Stimulated activated CD4-positive, alpha-beta T cell treated with anti-CD3 and anti-CD28 coated beads, Interleukin-12 subunit alpha, Interleukin-12 subunit beta, amount 100 ng/mL, for 4 hours (primary cell): ENCODE results near the gene SCNN1B.

Experiments used
- DNase-seq: peaks from one replicate; pipeline ENCODE4 v3.0.0-alpha.2; 2020

The SCNN1B gene

DNA sequence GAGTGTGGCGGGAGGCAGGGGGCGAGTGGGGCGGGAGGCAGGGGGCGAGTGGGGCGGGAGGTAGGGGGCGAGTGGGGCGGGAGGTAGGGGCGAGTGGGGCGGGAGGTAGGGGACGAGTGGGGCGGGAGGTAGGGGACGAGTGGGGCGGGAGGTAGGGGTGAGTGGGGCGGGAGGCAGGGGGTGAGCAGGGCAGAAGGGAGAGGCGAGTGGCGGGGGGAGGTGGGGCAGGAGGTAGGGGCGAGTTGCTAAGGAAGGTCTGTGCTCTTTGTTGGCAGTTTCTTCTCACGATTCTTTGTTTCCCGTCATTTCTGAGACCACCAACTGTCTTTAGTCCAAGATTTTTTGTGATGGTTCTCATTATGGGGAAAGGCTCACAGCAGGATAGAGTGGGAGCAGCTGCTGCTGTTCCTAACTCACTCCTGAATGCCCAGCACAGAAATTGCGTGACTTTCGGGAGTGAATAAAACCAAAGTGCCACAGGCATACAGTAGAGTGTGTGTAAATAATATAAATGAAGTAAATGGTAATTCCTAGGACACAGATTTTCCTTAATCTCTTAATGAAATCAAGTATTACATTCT lies 106.2 kb downstream of the SCNN1B start:
- no peak for DNase-seq

DNA sequence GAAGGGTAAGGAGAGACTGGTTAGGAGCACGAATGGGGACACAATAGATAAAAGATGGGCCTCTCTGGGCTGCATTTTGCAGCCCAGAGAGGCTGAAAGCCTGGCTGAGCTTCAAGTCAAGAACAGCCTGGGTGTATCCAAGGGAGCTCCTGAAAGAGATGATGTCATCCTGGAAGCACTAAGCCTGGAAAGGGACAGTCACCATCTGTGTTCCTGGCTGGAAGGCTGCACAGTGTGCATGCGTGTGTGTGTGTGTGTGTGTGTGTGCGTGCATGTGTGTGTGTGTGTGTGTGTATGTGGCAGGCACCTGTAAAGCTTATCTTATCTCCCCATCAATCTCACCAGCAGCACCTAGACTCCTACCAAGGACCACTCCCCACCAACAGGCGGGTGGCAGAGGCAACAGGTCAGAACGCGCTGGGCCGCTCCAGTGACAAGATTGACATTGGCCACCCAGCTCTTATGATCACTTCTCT lies 106.8 kb downstream of the SCNN1B start:
- no peak for DNase-seq

DNA sequence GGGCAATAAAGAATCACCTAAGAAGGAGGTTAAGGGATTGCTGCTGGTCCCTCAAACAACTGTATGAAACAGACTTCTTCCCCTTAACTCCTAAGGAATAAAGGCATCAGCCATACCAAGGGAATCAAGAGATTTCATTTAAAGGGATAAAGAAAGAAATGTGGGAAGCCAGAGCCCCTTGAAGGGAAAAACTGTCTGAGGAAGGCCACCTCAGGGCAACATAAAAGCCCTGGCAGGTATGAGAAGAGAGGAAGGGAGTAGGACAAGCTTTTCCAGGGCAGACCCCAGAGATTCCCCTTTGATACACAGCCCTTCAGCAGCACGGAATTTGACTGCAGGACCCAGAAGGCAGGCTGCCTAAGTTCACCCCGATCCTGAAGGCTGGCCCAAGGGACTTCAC lies 107.4 kb downstream of the SCNN1B start:
- DNase-seq, result no peak

DNA sequence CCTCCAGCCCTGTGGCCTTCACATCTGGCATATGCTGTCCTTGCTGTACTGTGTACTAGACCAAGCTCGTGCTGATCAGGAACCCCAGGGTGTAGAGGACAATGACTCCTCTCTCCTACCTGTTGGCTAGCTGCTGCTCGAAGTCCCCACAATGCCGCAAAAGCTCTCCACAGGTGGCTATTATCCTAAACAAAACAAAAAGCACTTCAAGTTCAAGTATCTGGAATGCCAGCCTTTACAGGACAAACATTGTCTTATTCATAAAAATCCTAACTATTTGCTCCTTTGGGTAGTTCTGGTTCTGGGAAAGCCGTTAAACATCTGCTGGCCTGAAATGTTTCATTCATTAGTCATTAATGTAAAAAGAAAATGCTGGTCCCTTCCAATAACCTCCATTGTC lies 108.1 kb downstream of the SCNN1B start:
- no peak for DNase-seq

DNA sequence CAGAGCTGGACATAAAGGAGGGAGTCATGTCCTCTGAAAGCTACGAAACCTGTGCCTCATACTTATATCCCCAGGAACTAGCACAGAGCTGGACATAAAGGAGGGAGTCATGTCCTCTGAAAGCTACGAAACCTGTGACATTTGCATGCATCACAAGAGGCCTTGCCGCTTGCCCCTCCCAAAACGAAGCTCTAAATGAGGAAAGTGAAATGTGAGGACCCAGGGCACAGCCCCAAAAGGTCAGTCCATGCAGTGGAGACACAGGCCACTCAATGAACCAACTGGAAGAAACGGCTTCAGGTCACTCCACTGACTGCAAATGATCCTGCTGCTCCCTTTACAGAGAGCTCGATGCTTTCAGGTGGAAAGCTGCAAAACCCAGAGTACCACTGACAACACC lies 112.6 kb downstream of the SCNN1B start:
- no peak for DNase-seq

DNA sequence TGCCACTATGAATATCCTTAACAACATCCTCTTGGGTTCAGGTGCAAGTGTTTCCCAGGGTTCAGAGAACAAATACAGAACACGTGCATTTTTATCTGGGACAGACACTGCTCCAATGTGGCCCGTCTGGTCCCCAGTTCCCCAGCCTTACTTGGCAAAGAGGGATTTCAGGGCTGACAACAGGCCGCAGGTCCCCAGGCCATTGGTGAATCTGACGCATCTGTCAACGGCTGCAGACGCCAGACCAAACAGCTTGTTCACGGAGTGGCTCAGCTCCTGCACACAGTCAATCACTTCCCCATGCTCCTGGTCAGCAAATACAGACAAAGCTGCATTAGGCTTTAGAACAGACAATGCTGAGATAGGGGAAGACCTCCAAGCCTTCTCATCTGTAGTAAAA lies 114.7 kb downstream of the SCNN1B start:
- no peak for DNase-seq

DNA sequence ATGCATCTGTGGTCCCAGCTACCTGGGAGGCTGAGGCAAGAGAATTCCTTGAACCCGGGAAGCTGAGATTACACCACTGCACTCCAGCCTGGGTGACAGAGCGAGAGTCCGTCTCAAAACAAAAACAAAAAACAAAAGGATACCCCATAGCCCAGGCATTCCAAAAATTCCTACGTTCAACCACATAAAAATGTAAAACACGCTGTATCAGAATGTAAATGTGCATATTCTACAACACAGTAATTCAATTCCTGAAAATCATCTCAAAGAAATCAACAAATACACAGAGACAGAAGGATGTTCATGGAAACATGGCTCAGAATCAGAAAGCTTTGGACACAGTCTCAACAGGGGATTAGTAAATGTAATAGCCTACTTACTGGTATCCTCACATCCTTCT lies 117.9 kb downstream of the SCNN1B start:
- no peak for DNase-seq

DNA sequence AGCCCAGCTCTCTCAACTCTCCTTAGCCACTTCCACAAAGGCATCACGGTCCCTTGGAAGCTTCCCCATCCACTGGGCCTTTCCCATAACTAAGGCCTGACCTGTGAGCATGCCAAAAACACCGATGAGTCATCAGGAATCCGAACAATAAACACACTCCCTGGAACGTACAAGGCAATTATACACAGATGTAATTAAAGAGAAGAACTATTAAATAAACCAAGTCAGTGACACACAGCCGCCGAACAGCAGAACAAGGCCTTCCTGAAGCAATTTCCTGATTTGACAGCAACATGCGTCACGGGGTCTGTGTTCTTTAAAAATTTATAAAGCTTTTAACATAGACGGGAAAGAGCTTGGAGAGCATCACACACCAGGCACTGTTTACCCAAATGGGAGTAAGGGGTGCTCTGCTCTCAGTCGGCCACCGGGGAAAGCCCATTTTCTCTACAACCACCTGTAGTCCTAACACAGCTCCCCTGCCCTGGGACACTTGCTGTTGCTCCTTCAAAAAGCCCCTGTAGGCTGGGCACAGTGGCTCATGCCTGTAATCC lies 121.5 kb downstream of the SCNN1B start:
- DNase-seq, result no peak

DNA sequence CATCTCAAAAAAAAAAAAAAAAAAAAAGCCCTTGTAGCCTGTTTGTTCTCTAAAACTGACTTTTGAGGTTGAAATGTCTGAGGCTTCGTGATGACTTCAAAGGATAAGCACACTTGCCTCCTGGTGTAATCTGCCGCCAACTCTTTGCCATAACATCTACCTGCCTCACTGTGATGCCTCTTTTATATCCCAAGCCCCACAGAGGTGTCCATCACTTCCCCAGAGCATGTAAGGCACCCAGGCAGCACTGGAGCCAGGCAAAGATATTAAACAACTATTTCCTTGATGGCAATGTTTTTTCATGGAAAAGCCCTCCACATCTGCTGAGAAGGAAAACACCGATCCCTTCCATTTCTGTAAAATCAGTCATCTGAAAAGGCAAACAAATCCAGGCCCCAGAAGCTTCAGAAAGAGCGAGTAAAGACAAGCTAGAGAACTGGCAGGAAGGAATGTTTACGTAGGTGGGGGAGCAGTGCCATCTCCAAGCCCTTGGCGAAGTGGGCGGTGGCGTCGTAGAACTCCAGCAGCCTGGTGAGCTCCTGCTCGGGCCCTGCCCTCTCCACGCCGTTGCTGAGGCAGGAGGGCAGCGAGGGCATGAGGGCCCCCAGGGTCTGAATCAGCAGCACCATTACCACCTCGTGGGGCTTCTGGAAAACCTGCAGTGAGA lies 122.3 kb downstream of the SCNN1B start:
- no peak for DNase-seq

DNA sequence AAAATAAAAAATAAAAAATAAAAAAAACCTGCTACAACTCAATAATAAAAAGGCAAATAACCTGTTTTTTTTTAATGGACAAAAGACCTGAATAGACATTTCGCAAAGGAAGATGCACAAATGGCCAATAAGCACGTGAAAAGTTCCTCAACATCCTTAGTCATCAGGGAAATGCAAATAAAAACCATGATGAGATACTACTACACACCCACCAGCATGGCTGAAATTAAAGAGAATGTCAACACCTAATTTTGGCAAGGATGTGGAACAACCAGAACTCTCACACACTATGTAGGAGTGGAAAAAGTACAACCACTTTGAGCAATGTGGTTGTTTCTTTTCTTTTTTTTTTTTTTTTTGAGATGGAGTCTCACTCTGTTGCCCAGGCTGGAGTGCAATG lies 126.2 kb downstream of the SCNN1B start:
- no peak for DNase-seq
